ENCODE measurements around the gene BSDC1. TPM values are rescaled to one million over a fixed set of nuclear protein-coding genes. Genes with fewer than 3 reads are reported as not detected.
A peak's percentile ranks its signal among the peaks of the same experiment; 100 is the strongest.

The BSDC1 gene
- total RNA-seq, 1 experiment from 2014 or later, result 45.1 TPM

DNA sequence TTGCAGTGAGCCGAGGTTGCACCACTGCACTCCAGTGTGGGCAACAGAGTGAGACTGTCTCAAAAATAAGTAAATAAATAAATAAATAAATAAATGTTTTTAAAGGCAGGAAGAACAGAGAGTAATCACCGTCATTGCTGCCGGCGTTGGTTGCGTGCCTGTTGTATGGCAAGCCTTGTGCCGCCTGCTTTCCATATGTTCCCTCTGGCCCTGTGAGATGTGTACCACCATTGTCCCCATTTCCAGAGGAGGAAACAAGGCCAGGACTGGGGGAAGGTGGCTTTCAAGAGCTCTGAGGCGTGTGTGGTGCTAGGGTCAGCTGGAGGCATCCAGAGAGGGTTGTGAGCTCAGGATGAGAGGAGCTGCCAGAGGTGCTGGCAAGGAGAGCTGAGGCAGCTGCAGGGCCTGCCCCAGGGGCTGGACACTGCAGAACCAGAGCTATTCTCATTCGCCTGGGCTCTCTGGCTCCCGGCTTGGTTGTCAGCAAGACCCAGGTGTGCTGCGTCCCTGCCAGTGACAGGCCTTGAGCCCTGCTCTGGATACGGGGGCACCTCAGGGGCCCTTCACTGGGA, 53.0 kb downstream of the BSDC1 start:
- H2AFZ ChIP-seq (ENCODE audit: low read length), result no peak overlapping the region
- H3K9me3 ChIP-seq (ENCODE audit: low read length), result no peaks in the 10 kb centered on the region
- no peaks in the 10 kb centered on the region for H3K27me3 ChIP-seq (ENCODE audit: low read length)
- no peak overlapping the region for H3K27ac ChIP-seq (ENCODE audit: low read length)
- no peaks in the 10 kb centered on the region for H4K20me1 ChIP-seq (ENCODE audit: insufficient read depth, low read depth, low read length)
- no peak overlapping the region for H3K4me3 ChIP-seq (ENCODE audit: low read length)
- H3K9ac ChIP-seq (ENCODE audit: low read length), result no peak overlapping the region
- no peaks in the 10 kb centered on the region for H3K36me3 ChIP-seq (ENCODE audit: insufficient read depth, low read length)
- DNase-seq, result no peak
- no peaks in the 10 kb centered on the region for H3K79me2 ChIP-seq (ENCODE audit: low read length)
- H3K4me2 ChIP-seq (ENCODE audit: low read depth, low read length, poor library complexity, severe bottlenecking), result no peak overlapping the region
- H3K9me2 ChIP-seq (replicated peaks; ENCODE audit: insufficient read depth, low read length), result no peaks in the 10 kb centered on the region
- peaks cover 36% of the 10 kb centered on the region for H3K4me1 ChIP-seq (ENCODE audit: low read length)

DNA sequence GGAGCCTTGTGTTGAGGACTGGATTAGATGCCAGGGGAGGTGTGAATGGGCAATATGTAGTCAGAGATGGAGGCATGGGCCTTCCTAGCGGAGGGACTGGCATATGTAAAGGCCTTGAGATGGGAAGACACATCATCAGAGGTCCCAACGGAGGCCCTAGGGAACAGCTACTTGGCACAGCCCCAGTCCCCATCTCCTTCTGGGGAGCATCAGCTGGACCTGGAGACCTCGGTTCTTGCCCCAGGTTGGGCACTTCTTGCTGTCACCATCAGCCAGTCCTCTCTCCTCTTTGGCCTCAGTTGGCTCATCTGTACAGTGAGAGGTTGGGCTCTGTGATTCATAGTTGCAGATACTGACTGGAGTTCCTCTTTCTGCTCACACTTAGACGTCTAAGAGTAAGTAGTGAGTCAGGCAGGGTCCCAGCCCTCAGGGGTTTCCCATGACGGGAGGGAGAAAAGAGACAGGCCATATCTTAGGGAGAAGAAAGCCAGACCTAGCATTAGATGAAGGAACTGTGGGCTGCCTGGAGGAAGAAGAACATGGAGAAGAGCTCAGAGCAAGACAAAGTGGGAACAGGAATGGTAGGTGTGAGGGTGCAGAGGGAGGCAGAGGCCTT, 54.8 kb downstream of the BSDC1 start:
- 0 out of 2 replicates have a peak, but pooled peaks cover 4% of the 10 kb centered on the region for H3K36me3 ChIP-seq (ENCODE audit: insufficient read depth, low read length)
- H3K27me3 ChIP-seq (ENCODE audit: low read length), result no peaks in the 10 kb centered on the region
- DNase-seq, result peak; percentile 67
- no peak overlapping the region for H3K27ac ChIP-seq (ENCODE audit: low read length)
- H3K9me3 ChIP-seq (ENCODE audit: low read length), result no peaks in the 10 kb centered on the region
- H2AFZ ChIP-seq (ENCODE audit: low read length), result no peak overlapping the region
- no peak overlapping the region for H3K4me3 ChIP-seq (ENCODE audit: low read length)
- H4K20me1 ChIP-seq (ENCODE audit: insufficient read depth, low read depth, low read length), result peaks cover 6% of the 10 kb centered on the region; the same call in 1 of the 2 replicates
- peaks cover 10% of the 10 kb centered on the region for H3K79me2 ChIP-seq (ENCODE audit: low read length)
- peak overlapping the region; percentile 59; the same call in 1 of the 2 replicates for H3K9ac ChIP-seq (ENCODE audit: low read length)
- peak overlapping the region; percentile 99 for H3K4me2 ChIP-seq (ENCODE audit: low read depth, low read length, poor library complexity, severe bottlenecking)
- peaks cover 43% of the 10 kb centered on the region for H3K4me1 ChIP-seq (ENCODE audit: low read length)
- no peaks in the 10 kb centered on the region for H3K9me2 ChIP-seq (replicated peaks; ENCODE audit: insufficient read depth, low read length)

DNA sequence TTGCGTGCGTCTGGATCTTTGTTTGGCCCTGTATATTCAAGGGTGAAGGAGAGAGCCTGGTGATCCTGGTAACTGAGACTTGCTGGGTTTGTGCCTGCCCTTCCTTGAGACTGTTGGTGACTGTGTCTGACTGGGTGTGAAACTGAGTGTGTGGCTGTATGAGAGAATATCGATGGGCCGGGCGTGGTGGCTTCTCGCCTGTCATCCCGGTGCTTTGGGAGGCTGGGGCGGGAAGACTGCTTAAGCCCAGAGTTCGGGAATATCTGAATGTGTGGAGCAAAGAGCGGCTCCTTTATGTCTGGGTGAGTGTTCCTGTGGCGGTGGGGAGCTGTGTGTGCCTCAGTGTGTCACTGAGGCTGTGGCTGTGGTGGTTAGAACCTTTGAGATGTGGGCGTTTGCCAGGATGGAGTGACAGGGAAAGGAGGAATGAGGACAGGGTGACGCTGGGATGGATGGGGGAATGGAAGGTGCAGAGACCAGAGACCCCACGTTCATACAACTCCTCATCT, 55.5 kb downstream of the BSDC1 start:
- Histone ChIP-seq H3K27me3 (ENCODE audit: low read length) (no peaks in the 10 kb centered on the region), H3K4me2 (ENCODE audit: low read depth, low read length, poor library complexity, severe bottlenecking) (peak overlapping the region; percentile 99), H3K4me3 (ENCODE audit: low read length) (peak overlapping the region; percentile 49; the same call in 1 of the 2 replicates), H3K9ac (ENCODE audit: low read length) (peak overlapping the region; percentile 59), H3K9me2 (replicated peaks; ENCODE audit: insufficient read depth, low read length) (no peaks in the 10 kb centered on the region), H3K9me3 (ENCODE audit: low read length) (no peaks in the 10 kb centered on the region), H3K4me1 (ENCODE audit: low read length) (peaks cover 51% of the 10 kb centered on the region), H2AFZ (ENCODE audit: low read length) (no peak overlapping the region; the same call in 1 of the 2 replicates), H4K20me1 (ENCODE audit: insufficient read depth, low read depth, low read length) (peaks cover 14% of the 10 kb centered on the region; the same call in 1 of the 2 replicates), H3K36me3 (ENCODE audit: insufficient read depth, low read length) (peaks cover 7% of the 10 kb centered on the region; the same call in 1 of the 2 replicates), H3K27ac (ENCODE audit: low read length) (peak overlapping the region; percentile 84; the same call in 1 of the 2 replicates), H3K79me2 (ENCODE audit: low read length) (peaks cover 16% of the 10 kb centered on the region)
- no peak for DNase-seq

DNA sequence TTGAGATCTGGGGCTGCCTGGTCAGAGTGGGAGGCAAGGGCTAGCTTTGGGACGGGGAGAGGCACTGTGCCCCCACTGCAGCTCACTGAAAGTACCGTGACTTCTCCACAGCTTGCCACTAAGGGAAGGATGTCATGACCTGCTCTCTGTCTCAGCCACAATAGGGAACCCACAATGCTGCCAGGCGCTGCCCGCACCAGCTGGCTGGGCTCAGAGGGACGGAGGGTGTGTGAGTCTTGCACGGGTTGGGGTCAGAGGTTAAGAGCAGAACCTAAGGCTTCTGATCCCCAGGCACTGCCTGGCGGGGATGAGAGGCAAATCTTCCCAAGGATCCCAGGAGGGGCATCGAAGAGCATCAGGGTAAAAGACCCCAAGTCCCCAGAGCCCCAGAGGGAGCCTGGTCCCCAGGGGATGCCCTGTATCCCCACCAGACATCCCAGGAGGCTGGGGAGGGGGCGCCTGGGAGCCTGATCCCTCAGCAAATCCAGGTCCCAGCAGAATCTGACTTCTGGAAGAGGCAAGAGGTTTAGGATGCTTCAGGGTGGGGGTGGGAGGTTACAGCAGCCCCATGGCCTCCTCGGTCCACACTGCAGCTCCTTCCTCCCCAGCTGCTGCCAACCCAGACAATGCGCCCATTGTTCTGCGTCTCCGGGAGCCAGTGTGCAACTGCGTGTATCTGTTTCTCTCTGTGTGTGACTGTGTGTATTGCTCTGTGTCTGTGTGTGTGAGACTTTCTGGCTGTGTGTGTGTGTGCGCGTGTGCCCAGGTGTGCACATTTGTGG, 56.2 kb downstream of the BSDC1 start:
- peaks cover 14% of the 10 kb centered on the region; the same call in 1 of the 2 replicates for H4K20me1 ChIP-seq (ENCODE audit: insufficient read depth, low read depth, low read length)
- peak; percentile 68 for DNase-seq
- peak overlapping the region; percentile 59 for H3K9ac ChIP-seq (ENCODE audit: low read length)
- H3K9me2 ChIP-seq (replicated peaks; ENCODE audit: insufficient read depth, low read length), result no peaks in the 10 kb centered on the region
- H3K27me3 ChIP-seq (ENCODE audit: low read length), result no peaks in the 10 kb centered on the region
- peaks cover 16% of the 10 kb centered on the region for H3K79me2 ChIP-seq (ENCODE audit: low read length)
- H3K4me3 ChIP-seq (ENCODE audit: low read length), result peak overlapping the region; percentile 49
- H2AFZ ChIP-seq (ENCODE audit: low read length), result no peak overlapping the region; the same call in 1 of the 2 replicates
- peak overlapping the region; percentile 99 for H3K4me2 ChIP-seq (ENCODE audit: low read depth, low read length, poor library complexity, severe bottlenecking)
- peak overlapping the region; percentile 84 for H3K27ac ChIP-seq (ENCODE audit: low read length)
- peaks cover 57% of the 10 kb centered on the region for H3K4me1 ChIP-seq (ENCODE audit: low read length)
- H3K36me3 ChIP-seq (ENCODE audit: insufficient read depth, low read length), result peaks cover 9% of the 10 kb centered on the region; the same call in 1 of the 2 replicates
- no peaks in the 10 kb centered on the region for H3K9me3 ChIP-seq (ENCODE audit: low read length)

DNA sequence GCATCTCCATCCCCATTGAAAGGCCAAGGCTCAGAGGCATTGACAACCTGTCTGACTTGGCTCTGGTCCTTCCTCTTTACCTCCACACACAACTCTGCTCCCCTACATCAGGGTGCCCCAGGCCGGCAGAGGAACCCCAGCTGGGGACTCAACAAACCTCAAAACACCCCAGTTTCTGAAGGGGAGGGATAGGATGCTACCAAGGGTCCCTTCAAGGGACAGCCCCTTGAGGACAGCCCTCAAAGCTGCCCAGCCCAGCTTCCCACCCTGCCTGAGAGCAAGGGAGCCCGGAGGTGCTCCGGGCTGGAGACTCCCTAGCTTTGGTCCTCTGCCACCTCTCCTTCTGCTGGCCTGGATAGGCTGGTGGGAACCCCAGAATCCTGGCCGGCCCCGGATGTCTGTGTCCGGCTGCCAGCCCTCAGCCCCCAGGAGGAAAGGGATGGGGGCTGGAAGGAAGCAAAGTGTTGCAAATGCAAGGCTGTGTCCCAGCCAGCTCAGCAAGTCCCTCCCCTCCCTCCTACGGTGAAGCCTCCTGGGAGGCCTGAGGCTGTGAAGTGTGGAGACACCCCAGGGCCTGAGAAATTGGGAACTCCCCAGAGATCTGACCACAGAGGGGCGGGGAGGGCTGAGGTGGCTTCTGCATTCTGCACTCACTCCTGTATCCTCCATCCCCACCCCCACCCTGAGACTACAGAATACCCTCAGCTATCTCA, 57.1 kb downstream of the BSDC1 start:
- H3K79me2 ChIP-seq (ENCODE audit: low read length), result peaks cover 16% of the 10 kb centered on the region
- H3K4me1 ChIP-seq (ENCODE audit: low read length), result peaks cover 61% of the 10 kb centered on the region
- H3K27me3 ChIP-seq (ENCODE audit: low read length), result no peaks in the 10 kb centered on the region
- no peak overlapping the region for H2AFZ ChIP-seq (ENCODE audit: low read length)
- H3K27ac ChIP-seq (ENCODE audit: low read length), result peak overlapping the region; percentile 84
- H3K9me2 ChIP-seq (replicated peaks; ENCODE audit: insufficient read depth, low read length), result no peaks in the 10 kb centered on the region
- H3K9ac ChIP-seq (ENCODE audit: low read length), result peak overlapping the region; percentile 59
- DNase-seq, result peak; percentile 84
- peaks cover 14% of the 10 kb centered on the region; the same call in 1 of the 2 replicates for H4K20me1 ChIP-seq (ENCODE audit: insufficient read depth, low read depth, low read length)
- peak overlapping the region; percentile 99 for H3K4me2 ChIP-seq (ENCODE audit: low read depth, low read length, poor library complexity, severe bottlenecking)
- no peaks in the 10 kb centered on the region for H3K9me3 ChIP-seq (ENCODE audit: low read length)
- peaks cover 15% of the 10 kb centered on the region; the same call in 1 of the 2 replicates for H3K36me3 ChIP-seq (ENCODE audit: insufficient read depth, low read length)
- H3K4me3 ChIP-seq (ENCODE audit: low read length), result peak overlapping the region; percentile 49

DNA sequence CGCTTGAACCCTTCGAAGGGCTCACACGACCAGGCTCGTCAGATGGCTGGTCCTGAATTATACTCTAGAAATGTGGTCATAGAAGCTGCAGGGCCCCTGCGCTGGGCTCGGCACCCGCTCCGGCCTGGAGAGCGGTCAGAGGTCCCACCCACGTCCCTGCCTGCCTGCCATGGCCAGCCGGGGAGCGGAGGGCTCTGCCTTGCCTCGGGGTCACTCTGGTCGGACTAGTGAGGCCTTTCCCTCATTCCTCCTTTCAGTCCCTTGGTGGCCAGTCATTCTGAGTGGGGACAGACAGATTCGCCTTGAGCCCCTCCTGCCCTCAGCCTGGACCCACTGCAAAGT, 57.7 kb downstream of the BSDC1 start:
- DNase-seq, result no peak
- Histone ChIP-seq H3K27me3 (ENCODE audit: low read length) (no peaks in the 10 kb centered on the region), H4K20me1 (ENCODE audit: insufficient read depth, low read depth, low read length) (peaks cover 14% of the 10 kb centered on the region; the same call in 1 of the 2 replicates), H3K9me3 (ENCODE audit: low read length) (no peaks in the 10 kb centered on the region), H3K9ac (ENCODE audit: low read length) (peak overlapping the region; percentile 59; the same call in 1 of the 2 replicates), H3K36me3 (ENCODE audit: insufficient read depth, low read length) (peaks cover 17% of the 10 kb centered on the region; the same call in 1 of the 2 replicates), H3K9me2 (replicated peaks; ENCODE audit: insufficient read depth, low read length) (no peaks in the 10 kb centered on the region), H3K4me1 (ENCODE audit: low read length) (peaks cover 61% of the 10 kb centered on the region), H2AFZ (ENCODE audit: low read length) (no peak overlapping the region), H3K4me3 (ENCODE audit: low read length) (peak overlapping the region; percentile 49), H3K4me2 (ENCODE audit: low read depth, low read length, poor library complexity, severe bottlenecking) (peak overlapping the region; percentile 99), H3K27ac (ENCODE audit: low read length) (peak overlapping the region; percentile 84), H3K79me2 (ENCODE audit: low read length) (peaks cover 16% of the 10 kb centered on the region)

DNA sequence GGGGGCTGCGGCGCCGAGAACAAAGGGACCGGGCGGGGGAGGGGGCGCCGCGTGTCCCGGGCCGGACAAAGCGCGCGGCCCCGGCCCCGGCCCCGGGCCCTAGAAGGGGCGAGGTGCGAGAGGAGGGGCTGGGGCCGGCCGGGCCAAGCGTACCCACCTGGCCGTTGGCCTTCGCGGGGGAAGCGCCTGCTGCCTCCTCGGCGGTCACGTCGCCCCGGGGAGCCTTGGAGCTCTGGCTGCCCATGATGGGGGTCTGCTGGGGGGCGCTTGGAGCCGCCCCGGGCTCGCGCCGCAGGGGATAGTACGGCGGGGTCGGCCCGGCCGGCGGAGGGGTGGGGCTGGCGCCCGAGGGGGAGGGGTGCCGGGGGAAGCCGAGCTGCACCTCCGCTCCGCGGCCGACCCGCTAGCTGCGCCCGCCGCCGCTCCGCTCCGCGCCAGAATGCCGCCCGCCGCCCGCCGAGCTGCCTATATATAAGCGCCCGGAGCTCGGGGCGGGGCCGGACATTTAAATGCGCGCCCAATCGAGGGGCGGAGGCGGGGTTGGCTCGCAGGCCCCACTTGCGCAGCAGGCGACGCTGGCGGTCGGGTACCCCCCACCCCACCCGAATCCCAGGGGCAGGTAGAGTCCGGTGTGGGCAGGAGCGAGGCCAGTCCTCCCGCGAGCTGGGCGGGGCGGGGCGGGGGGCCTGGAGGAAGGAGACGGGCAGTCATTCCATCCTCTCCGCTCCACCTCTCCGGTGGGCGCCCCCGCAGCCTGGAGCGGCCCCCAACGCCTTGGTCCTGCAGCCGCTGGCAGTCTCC, 58.3 kb downstream of the BSDC1 start, which contains the start of gene MARCKSL1:
MARCKSL1 (minus strand) TSS at position 444 of the 801 bp plus-strand sequence; CDS start at position 244, 200 bp downstream.
- H4K20me1 ChIP-seq (ENCODE audit: insufficient read depth, low read depth, low read length), result peaks cover 14% of the 10 kb centered on the region; the same call in 1 of the 2 replicates
- peaks cover 61% of the 10 kb centered on the region for H3K4me1 ChIP-seq (ENCODE audit: low read length)
- peak within 1 kb of the TSS; percentile 98 for H3K4me3 ChIP-seq (ENCODE audit: low read length)
- H3K4me2 ChIP-seq (ENCODE audit: low read depth, low read length, poor library complexity, severe bottlenecking), result peak within 1 kb of the TSS; percentile 99
- H3K36me3 ChIP-seq (ENCODE audit: insufficient read depth, low read length), result peaks cover 23% of the 10 kb centered on the region
- no peaks in the 10 kb centered on the region for H3K9me3 ChIP-seq (ENCODE audit: low read length)
- H3K79me2 ChIP-seq (ENCODE audit: low read length), result peaks cover 16% of the 10 kb centered on the region
- no peaks in the 10 kb centered on the region for H3K9me2 ChIP-seq (replicated peaks; ENCODE audit: insufficient read depth, low read length)
- H2AFZ ChIP-seq (ENCODE audit: low read length), result no peak within 1 kb of the TSS
- no peaks in the 10 kb centered on the region for H3K27me3 ChIP-seq (ENCODE audit: low read length)
- DNase-seq, result peak; percentile 94
- H3K9ac ChIP-seq (ENCODE audit: low read length), result peak within 1 kb of the TSS; percentile 93
- H3K27ac ChIP-seq (ENCODE audit: low read length), result peak within 1 kb of the TSS; percentile 89

Data from Karpas-422 (cell line).